GM19438 (cell line): ENCODE data around the gene CHCHD3.

Experiments
- ATAC-seq: cut with Tn5 transposase; IDR thresholded peaks from one replicate; pipeline ENCODE4 v1.9.1; 2021; ENCODE audit warnings: low read depth; ENCODE audit not compliant: unreplicated experiment

The CHCHD3 gene

GRCh38 chr7:133081599-133082389 lies at the start of gene CHCHD3:
CHCHD3 (minus strand) TSS chr7:133082090; CDS start chr7:133081937, 153 bp downstream.
- peak; percentile 100 for ATAC-seq

- no peak for ATAC-seq
Measured at GRCh38 chr7:133130166-133130565, 48.3 kb upstream of the CHCHD3 start.

- no peak for ATAC-seq
Measured at GRCh38 chr7:133126422-133126821, 44.5 kb upstream of the CHCHD3 start.

- no peak for ATAC-seq
Measured at GRCh38 chr7:133124974-133125373, 43.1 kb upstream of the CHCHD3 start.

- ATAC-seq: no peak
Measured at GRCh38 chr7:133121175-133121844, 39.4 kb upstream of the CHCHD3 start.

- no peak for ATAC-seq
Measured at GRCh38 chr7:133119067-133119466, 37.2 kb upstream of the CHCHD3 start.

GRCh38 chr7:133118261-133118660 lies 36.4 kb upstream of the CHCHD3 start:
- ATAC-seq: no peak

GRCh38 chr7:133117452-133117851 lies 35.6 kb upstream of the CHCHD3 start:
- ATAC-seq: no peak

GRCh38 chr7:133115596-133115995 lies 33.7 kb upstream of the CHCHD3 start:
- no peak for ATAC-seq

GRCh38 chr7:133114519-133114918 lies 32.6 kb upstream of the CHCHD3 start:
- no peak for ATAC-seq

- no peak for ATAC-seq
Measured at GRCh38 chr7:133112976-133113375, 31.1 kb upstream of the CHCHD3 start.

GRCh38 chr7:133112335-133112734 lies 30.4 kb upstream of the CHCHD3 start:
- no peak for ATAC-seq

GRCh38 chr7:133110312-133110711 lies 28.4 kb upstream of the CHCHD3 start:
- ATAC-seq: no peak

- no peak for ATAC-seq
Measured at GRCh38 chr7:133109816-133110215, 27.9 kb upstream of the CHCHD3 start.

GRCh38 chr7:133108023-133108422 lies 26.1 kb upstream of the CHCHD3 start:
- ATAC-seq: no peak

- ATAC-seq: no peak
Measured at GRCh38 chr7:133102276-133103060, 20.6 kb upstream of the CHCHD3 start.

GRCh38 chr7:133099633-133100286 lies 17.9 kb upstream of the CHCHD3 start:
- ATAC-seq: no peak

- ATAC-seq: no peak
Measured at GRCh38 chr7:133095119-133095671, 13.3 kb upstream of the CHCHD3 start.

- no peak for ATAC-seq
Measured at GRCh38 chr7:133091943-133092464, 10.1 kb upstream of the CHCHD3 start.

- ATAC-seq: no peak
Measured at GRCh38 chr7:133082390-133082766, 488 bp upstream of the CHCHD3 start.
